ENCODE results near the gene CIBAR2. TPM values are rescaled to one million over a fixed set of nuclear protein-coding genes. Genes with fewer than 3 reads are reported as not detected.

The CIBAR2 gene
- total and polyA plus RNA-seq, 9 of the 15 experiments (the other 6 are each of a cell fraction or from before 2014, with no cell fraction given): not detected

- TF ChIP-seq AFF4 (CRISPR knock-in tag; IDR thresholded peaks at IDR 0.05) (no peak), ELF2 (CRISPR knock-in tag; IDR thresholded peaks at IDR 0.05) (no peak), STAT5A (IDR thresholded peaks at IDR 0.05; ENCODE audit: borderline replicate concordance, low read length) (no peak)
These were observed 41.4 kb upstream of the CIBAR2 start (continued) for GRCh38 chr16:85153656-85154091.

GRCh38 chr16:85153046-85153445 lies 40.8 kb upstream of the CIBAR2 start:
- FAIRE-seq (no peak), ATAC-seq (no peak), DNase-seq (ENCODE audit: extremely low read depth in 1 of 4, low spot score in 3 of 4) (no peak)
- Histone ChIP-seq H3K4me1 (replicated peaks in 1 of 2; ENCODE audit: control insufficient read depth in 2 of 2, insufficient read depth in 2 of 2, low read length in 2 of 2) (peaks cover 9 to 33% of the 10 kb centered on the region in 2 experiments; a peak in 3 of 5 replicates), H3K4me3 (no peak overlapping the region), H3K79me2 (ENCODE audit: control insufficient read depth, insufficient read depth, low read length) (no peaks in the 10 kb centered on the region), H3K9me1 (ENCODE audit: control insufficient read depth, insufficient read depth, low read length) (no peaks in the 10 kb centered on the region), H3K9ac (ENCODE audit: insufficient read depth in 1 of 2, low read depth in 2 of 2, low read length in 2 of 2) (peak overlapping the region in 1 of 2 experiments; percentile 12; a peak in 1 of 4 replicates), H3K36me3 (ENCODE audit: control insufficient read depth, insufficient read depth, low read length) (no peaks in the 10 kb centered on the region), H2AFZ (ENCODE audit: low read depth, low read length) (no peak overlapping the region), H4K20me1 (replicated peaks; ENCODE audit: control insufficient read depth, insufficient read depth, low read length) (peaks cover 15% of the 10 kb centered on the region), H3K9me3 (replicated peaks; ENCODE audit: control insufficient read depth, insufficient read depth, low read depth, low read length) (no peaks in the 10 kb centered on the region), H3K4me2 (ENCODE audit: insufficient read depth, low read length) (no peak overlapping the region), H3K27me3 (ENCODE audit: control insufficient read depth in 2 of 2, insufficient read depth in 2 of 2, low read length in 2 of 2) (peaks cover 18 to 42% of the 10 kb centered on the region in 2 experiments), H3K27ac (ENCODE audit: extremely low read depth, low read depth, low read length) (no peak overlapping the region)
- WGBS (ENCODE audit: insufficient coverage, low coverage, missing lambda C conversion rate): 18% methylated on average over 8 of the region's 8 CpGs
- no TSS peak for BruUV-seq (replicated peaks)
- POLR2A ChIA-PET: interaction anchor here (0.6 to 1.1 kb wide), 5 partner anchors 9 to 201 kb away, joined by 3 to 5 read pairs (median 3); no protein-coding TSS in a partner anchor
- in situ Hi-C loops (cut with MboI): no loop called here
- intact Hi-C loops (cut with micrococcal nuclease): no loop called here
- CTCF ChIA-PET (ENCODE audit: low intra/inter-chr PET ratio): no interaction called here
- TF ChIP-seq RFX1 (IDR thresholded peaks at IDR 0.05) (no peak), USF2 (CRISPR knock-in tag; IDR thresholded peaks at IDR 0.05) (no peak), TFE3 (CRISPR knock-in tag; IDR thresholded peaks at IDR 0.05) (0 out of 2 replicates have a peak, but pooled peaks have one; percentile 2), CREBBP (IDR thresholded peaks at IDR 0.05; ENCODE audit: low read depth, low read length) (no peak), CUX1 (CRISPR knock-in tag; IDR thresholded peaks at IDR 0.05) (no peak), GABPB2 (CRISPR knock-in tag; conservative IDR thresholded peaks at IDR 0.05) (no peak)

Measured in K562 (cell line).